HCT116 (cell line): ENCODE data around the gene AMY1B.
"Not testable (repeated sequence)": the region's sequence is repeated elsewhere in the genome, so short reads cannot be mapped to it uniquely, and the experiment has no call there.

Source experiments
- ATF3 ChIP-seq: IDR thresholded peaks from 2 replicates; pipeline ENCODE4 v1.6.1; 2012
- CEBPB ChIP-seq: IDR thresholded peaks from 2 replicates; pipeline ENCODE4 v1.6.1; 2012; ENCODE audit warnings: low read depth
- CTCF ChIP-seq, 3 experiments: fragments of 200-600 bp in 1 of 3; sonication (generic) in 1 of 3; IDR thresholded peaks in 2 of 3; conservative IDR thresholded peaks in 1 of 3; 2 replicates each; pipeline ENCODE4 v1.5.1; 2012 to 2017; ENCODE audit warnings: low read depth in 2 of 3, low read length in 2 of 3, antibody characterized with exemption in 1 of 3, borderline replicate concordance in 1 of 3, control low read depth in 1 of 3, mild to moderate bottlenecking in 1 of 3, mixed read lengths in 1 of 3, mixed run types in 1 of 3, moderate library complexity in 1 of 3; ENCODE audit not compliant: insufficient read depth in 1 of 3
- ELF1 ChIP-seq: IDR thresholded peaks from 2 replicates; pipeline ENCODE4 v1.6.1; 2012; ENCODE audit warnings: low read depth, borderline replicate concordance
- EZH2 ChIP-seq: fragments of 200-600 bp; sonication (generic); IDR thresholded peaks from 2 replicates; pipeline ENCODE4 v1.6.1; 2017; ENCODE audit warnings: antibody characterized with exemption, mixed run types
- EZH2phosphoT487 ChIP-seq: fragments of 200-600 bp; IDR thresholded peaks from 2 replicates; pipeline ENCODE4 v1.6.1; 2018; ENCODE audit warnings: antibody characterized with exemption, borderline replicate concordance
- POLR2A ChIP-seq: IDR thresholded peaks from 2 replicates; pipeline ENCODE4 v1.7.0; 2011; ENCODE audit warnings: borderline replicate concordance; ENCODE audit not compliant: insufficient read depth, insufficient read length; ENCODE audit errors: extremely low read depth
- POLR2AphosphoS5 ChIP-seq: IDR thresholded peaks from 2 replicates; pipeline ENCODE4 v1.6.1; 2011; ENCODE audit warnings: mild to moderate bottlenecking, low read depth, low read length, moderate library complexity
- RAD21 ChIP-seq: IDR thresholded peaks from 2 replicates; pipeline ENCODE4 v1.6.1; 2012; ENCODE audit warnings: low read depth, mild to moderate bottlenecking
- REST ChIP-seq: IDR thresholded peaks from 2 replicates; pipeline ENCODE4 v1.6.1; 2012; ENCODE audit warnings: low read depth
- ZBTB33 ChIP-seq: IDR thresholded peaks from 2 replicates; pipeline ENCODE4 v1.6.1; 2011; ENCODE audit warnings: mild to moderate bottlenecking, low read length, moderate library complexity; ENCODE audit not compliant: insufficient replicate concordance; ENCODE audit errors: extremely low read depth
- ZFX ChIP-seq: fragments of 450-650 bp; IDR thresholded peaks from 2 replicates; pipeline ENCODE4 v1.6.1; 2017
- ZNF274 ChIP-seq: fragments of 200-500 bp; sonication (Bioruptor generic); IDR thresholded peaks from 2 replicates; pipeline ENCODE4 v1.6.1; 2014; ENCODE audit warnings: mild to moderate bottlenecking, low read depth, low read length, inconsistent platforms

- not testable (repeated sequence) for TF ChIP-seq POLR2AphosphoS5; EZH2phosphoT487; ZFX; CTCF (IDR thresholded peaks at IDR 0.05 in 2 of 3, conservative IDR thresholded peaks at IDR 0.05 in 1 of 3; ENCODE audit: borderline replicate concordance in 1 of 3, insufficient read depth in 1 of 3, low read depth in 2 of 3, low read length in 2 of 3); ZBTB33; EZH2; ELF1; RAD21; ATF3; ZNF274; POLR2A; CEBPB; REST
These were observed at the start of gene AMY1B for GRCh38 chr1:103696110-103696509.
